ENCODE results near the gene ARID4B. TPM values are rescaled to one million over a fixed set of nuclear protein-coding genes. Genes with fewer than 3 reads are reported as not detected.

Gene ARID4B
- total RNA-seq, 1 experiment from 2014 or later, result 16.8 TPM

DNA sequence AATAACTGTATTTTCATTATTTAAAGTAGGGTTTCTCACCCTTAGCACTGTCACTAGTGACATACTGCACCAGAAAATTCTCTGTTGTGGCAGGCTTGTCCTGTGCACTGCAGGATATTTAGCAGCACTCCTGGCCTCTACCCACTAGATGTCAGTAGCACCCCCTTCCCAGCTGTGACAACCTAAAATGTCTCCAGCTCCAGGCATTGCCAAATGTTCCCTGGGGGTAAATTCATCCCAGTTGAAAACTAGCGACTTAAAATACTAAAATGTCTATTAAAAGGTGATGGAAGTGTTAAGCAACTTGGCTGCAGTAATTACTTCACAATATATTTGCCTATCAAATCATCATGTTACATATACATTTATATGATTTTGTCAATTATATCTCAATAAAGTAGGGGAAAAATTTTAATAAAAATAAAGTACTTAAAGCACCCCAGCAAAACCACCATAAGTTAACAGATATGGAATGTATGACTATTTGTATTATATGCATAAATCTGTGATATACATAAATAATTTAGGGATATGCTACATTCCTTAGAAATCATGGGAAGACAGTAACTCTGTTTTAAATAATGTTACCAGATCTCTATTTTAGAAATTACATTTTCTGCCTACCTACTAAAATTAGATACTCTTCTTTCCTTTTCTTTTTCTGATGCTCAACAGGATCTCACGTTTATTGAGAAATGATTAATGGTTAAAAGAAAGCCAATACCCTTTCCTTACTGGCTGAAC is 74.6 kb downstream of the ARID4B start:
- ChIA-PET POLR2A (ENCODE audit: unreplicated experiment) (no interaction called here), CTCF (interaction anchor here (0.6 kb wide), 1 partner anchor 74 kb away, joined by 3 read pairs; the partner anchor contains the start of gene ARID4B)
- Histone ChIP-seq H3K27me3 (ENCODE audit: low read length) (no peaks in the 10 kb centered on the region), H2AFZ (ENCODE audit: low read length) (no peak overlapping the region), H3K4me3 (ENCODE audit: low read length) (no peak overlapping the region), H3K36me3 (ENCODE audit: low read depth, low read length) (no peaks in the 10 kb centered on the region), H3K79me2 (ENCODE audit: low read length) (no peaks in the 10 kb centered on the region), H3K9me2 (replicated peaks; ENCODE audit: low read length) (no peaks in the 10 kb centered on the region), H3K27ac (ENCODE audit: low read length) (no peak overlapping the region), H3K4me2 (ENCODE audit: low read length) (no peak overlapping the region), H3K9ac (ENCODE audit: low read length) (no peak overlapping the region), H3K9me3 (ENCODE audit: low read length) (no peaks in the 10 kb centered on the region), H3K4me1 (ENCODE audit: insufficient read depth, low read length) (no peaks in the 10 kb centered on the region), H3F3A (ENCODE audit: low read length, unreplicated experiment) (no peaks in the 10 kb centered on the region), H4K20me1 (ENCODE audit: low read length) (no peaks in the 10 kb centered on the region)
- TF ChIP-seq, protein P1, sequence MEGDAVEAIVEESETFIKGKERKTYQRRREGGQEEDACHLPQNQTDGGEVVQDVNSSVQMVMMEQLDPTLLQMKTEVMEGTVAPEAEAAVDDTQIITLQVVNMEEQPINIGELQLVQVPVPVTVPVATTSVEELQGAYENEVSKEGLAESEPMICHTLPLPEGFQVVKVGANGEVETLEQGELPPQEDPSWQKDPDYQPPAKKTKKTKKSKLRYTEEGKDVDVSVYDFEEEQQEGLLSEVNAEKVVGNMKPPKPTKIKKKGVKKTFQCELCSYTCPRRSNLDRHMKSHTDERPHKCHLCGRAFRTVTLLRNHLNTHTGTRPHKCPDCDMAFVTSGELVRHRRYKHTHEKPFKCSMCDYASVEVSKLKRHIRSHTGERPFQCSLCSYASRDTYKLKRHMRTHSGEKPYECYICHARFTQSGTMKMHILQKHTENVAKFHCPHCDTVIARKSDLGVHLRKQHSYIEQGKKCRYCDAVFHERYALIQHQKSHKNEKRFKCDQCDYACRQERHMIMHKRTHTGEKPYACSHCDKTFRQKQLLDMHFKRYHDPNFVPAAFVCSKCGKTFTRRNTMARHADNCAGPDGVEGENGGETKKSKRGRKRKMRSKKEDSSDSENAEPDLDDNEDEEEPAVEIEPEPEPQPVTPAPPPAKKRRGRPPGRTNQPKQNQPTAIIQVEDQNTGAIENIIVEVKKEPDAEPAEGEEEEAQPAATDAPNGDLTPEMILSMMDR (conservative IDR thresholded peaks at IDR 0.05; ENCODE audit: low read depth, low read length), result peak; percentile 78
- TF ChIP-seq EZH2phosphoT487 (IDR thresholded peaks at IDR 0.05; ENCODE audit: borderline replicate concordance, low read length) (no peak), EZH2 (IDR thresholded peaks at IDR 0.05; ENCODE audit: low read length, unreplicated experiment) (no peak)
- intact Hi-C loops (cut with micrococcal nuclease), result loop anchor here (1.0 to 5.0 kb wide), 3 partner anchors 59 to 162 kb away; partner anchors contain the start of genes ARID4B and GGPS1
- peak; percentile 77 for DNase-seq
- ATAC-seq, result peak; percentile 88
- BruUV-seq (replicated peaks), result no TSS peak

DNA sequence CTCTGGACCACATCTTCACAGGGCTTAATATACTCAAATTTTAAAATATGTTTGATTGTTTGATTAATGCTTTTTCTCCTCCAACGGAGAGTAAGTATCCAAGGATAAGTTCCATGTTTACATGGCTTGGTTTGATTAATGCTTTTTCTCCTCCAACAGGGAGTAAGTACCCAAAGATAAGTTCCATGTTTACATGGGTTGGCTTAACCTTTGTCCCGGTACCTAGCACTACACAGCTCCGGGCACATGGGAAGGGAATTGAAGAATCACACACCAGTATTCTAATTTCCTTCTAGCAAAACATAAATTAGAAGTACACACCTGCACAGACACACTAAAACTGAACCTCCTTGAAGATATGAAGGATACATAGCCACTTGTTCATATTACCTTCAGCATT is 77.5 kb downstream of the ARID4B start:
- Histone ChIP-seq H3K4me2 (ENCODE audit: low read length) (no peak overlapping the region), H3K9me2 (replicated peaks; ENCODE audit: low read length) (no peaks in the 10 kb centered on the region), H3K27me3 (ENCODE audit: low read length) (no peaks in the 10 kb centered on the region), H2AFZ (ENCODE audit: low read length) (no peak overlapping the region), H3K4me1 (ENCODE audit: insufficient read depth, low read length) (peaks cover 16% of the 10 kb centered on the region), H3K79me2 (ENCODE audit: low read length) (no peaks in the 10 kb centered on the region), H3K27ac (ENCODE audit: low read length) (no peak overlapping the region), H4K20me1 (ENCODE audit: low read length) (no peaks in the 10 kb centered on the region), H3K36me3 (ENCODE audit: low read depth, low read length) (peaks cover 3% of the 10 kb centered on the region; the same call in 1 of the 2 replicates), H3K9ac (ENCODE audit: low read length) (no peak overlapping the region), H3F3A (ENCODE audit: low read length, unreplicated experiment) (no peaks in the 10 kb centered on the region), H3K9me3 (ENCODE audit: low read length) (no peaks in the 10 kb centered on the region), H3K4me3 (ENCODE audit: low read length) (no peak overlapping the region)
- TF ChIP-seq EZH2phosphoT487 (IDR thresholded peaks at IDR 0.05; ENCODE audit: borderline replicate concordance, low read length), result no peak
- TF ChIP-seq EZH2 (IDR thresholded peaks at IDR 0.05; ENCODE audit: low read length, unreplicated experiment), result no peak
- TF ChIP-seq, protein P1 (conservative IDR thresholded peaks at IDR 0.05; ENCODE audit: low read depth, low read length), result no peak
- no TSS peak for BruUV-seq (replicated peaks)
- DNase-seq (no peak), ATAC-seq (no peak)
- intact Hi-C loops (cut with micrococcal nuclease), result loop anchor here (5.0 kb wide), 1 partner anchor 62 kb away; no protein-coding TSS in a partner anchor
- ChIA-PET POLR2A (ENCODE audit: unreplicated experiment) (interaction anchor here (0.6 kb wide), 1 partner anchor 165 kb away, joined by 7 read pairs; no protein-coding TSS in a partner anchor), CTCF (no interaction called here)
